NOMO-1 treated with DMSO at 0.1 percent for 48 hours (cell line): ENCODE data around the gene SRGAP1.

Source experiments
- DNase-seq: peaks from one replicate; lab custom pipeline; 2025; ENCODE audit not compliant: unreplicated experiment; lab: John Stamatoyannopoulos, UW

SRGAP1 gene

GRCh38 chr12:64081008-64081404, 236.5 kb downstream of the SRGAP1 start:
- DNase-seq: no peak

GRCh38 chr12:64082116-64082515, 237.6 kb downstream of the SRGAP1 start:
- no peak for DNase-seq

- DNase-seq: no peak
Measured at GRCh38 chr12:64082866-64083268, 238.4 kb downstream of the SRGAP1 start.

- DNase-seq: no peak
Measured at GRCh38 chr12:64083285-64084210, 239.0 kb downstream of the SRGAP1 start.

- no peak for DNase-seq
Measured at GRCh38 chr12:64085154-64085553, 240.7 kb downstream of the SRGAP1 start.

- DNase-seq: no peak
Measured at GRCh38 chr12:64085996-64086395, 241.5 kb downstream of the SRGAP1 start.

GRCh38 chr12:64086946-64087345, 242.4 kb downstream of the SRGAP1 start:
- DNase-seq: no peak

- DNase-seq: no peak
Measured at GRCh38 chr12:64087761-64088160, 243.3 kb downstream of the SRGAP1 start.

GRCh38 chr12:64088431-64089349, 244.2 kb downstream of the SRGAP1 start:
- DNase-seq: peak; percentile 96

- no peak for DNase-seq
Measured at GRCh38 chr12:64090047-64090446, 245.5 kb downstream of the SRGAP1 start.

- no peak for DNase-seq
Measured at GRCh38 chr12:64091186-64091585, 246.7 kb downstream of the SRGAP1 start.

GRCh38 chr12:64092507-64093196, 248.2 kb downstream of the SRGAP1 start:
- no peak for DNase-seq

- no peak for DNase-seq
Measured at GRCh38 chr12:64093689-64094088, 249.2 kb downstream of the SRGAP1 start.

- DNase-seq: no peak
Measured at GRCh38 chr12:64097366-64098105, 253.0 kb downstream of the SRGAP1 start.

- no peak for DNase-seq
Measured at GRCh38 chr12:64098709-64099354, 254.3 kb downstream of the SRGAP1 start.

GRCh38 chr12:64099397-64099796, 254.9 kb downstream of the SRGAP1 start:
- DNase-seq: no peak

GRCh38 chr12:64102339-64102738, 257.8 kb downstream of the SRGAP1 start:
- DNase-seq: peak; percentile 58

- DNase-seq: peak; percentile 4
Measured at GRCh38 chr12:64103825-64104740, 259.6 kb downstream of the SRGAP1 start.

- DNase-seq: no peak
Measured at GRCh38 chr12:64105026-64105425, 260.5 kb downstream of the SRGAP1 start.
